GM12878 (cell line): ENCODE data around the gene SMARCD2. TPM values are rescaled to one million over a fixed set of nuclear protein-coding genes. Genes with fewer than 3 reads are reported as not detected.

Experiments
- ATAC-seq: fragments of 200-7000 bp; cut with Tn5 transposase; 3 replicates; pipeline ENCODE4 v1.9.1; 2020; ENCODE audit warnings: mild to moderate bottlenecking, moderate library complexity
- BruUV-seq: library from RNA; stranded (reverse); fragments of 400-500 nt; replicated peaks from 2 replicates; lab custom pipeline; 2021; lab: Mats Ljungman, UMichigan
- CTCF ChIA-PET: fragments of 300-600 bp; sonication (Branson Sonifier 250); formaldehyde crosslinking; extraction: SDS; loops from one replicate; lab custom pipeline; 2021; ENCODE audit warnings: inconsistent platforms; lab: Yijun Ruan, JAX
- POLR2A ChIA-PET: fragments of 350-600 bp; formaldehyde crosslinking; extraction: SDS; loops from one replicate; lab custom pipeline; 2021; ENCODE audit warnings: inconsistent platforms; lab: Charles Lee
- RAD21 ChIA-PET: fragments of 300-600 bp; sonication (Branson Sonifier 250); formaldehyde crosslinking; loops from one replicate; lab custom pipeline; 2023; ENCODE audit warnings: antibody characterized with exemption; ENCODE audit not compliant: unreplicated experiment; lab: Charles Lee
- SMC1A ChIA-PET: fragments of 300-600 bp; sonication (Branson Sonifier 250); formaldehyde crosslinking; loops from one replicate; lab custom pipeline; 2023; ENCODE audit not compliant: unreplicated experiment, uncharacterized antibody; lab: Charles Lee
- DNase-seq: peaks from one replicate; pipeline ENCODE4 v3.0.0-alpha.2; 2011; ENCODE audit warnings: low read depth, low spot score
- FAIRE-seq: peaks from 3 replicates; lab custom pipeline; 2011; peaks lifted over from hg19 to GRCh38; lab: Jason Lieb, UNC
- H2AFZ ChIP-seq: 2 replicates; pipeline ENCODE4 v1.6.0; 2011; ENCODE audit warnings: low read depth, low read length, control low read depth; ENCODE audit not compliant: control insufficient read depth
- H3K27ac ChIP-seq: 2 replicates; pipeline ENCODE4 v1.5.1; 2011; ENCODE audit warnings: control low read depth; ENCODE audit not compliant: control insufficient read depth, insufficient read depth
- H3K27me3 ChIP-seq, 2 experiments: replicated peaks in 1 of 2; 2 replicates each; pipeline versions ENCODE4 v1.6.0 to v1.6.1; 2011; ENCODE audit warnings: low read length in 1 of 2; ENCODE audit not compliant: control insufficient read depth in 2 of 2, insufficient read depth in 2 of 2
- H3K36me3 ChIP-seq, 2 experiments: 2 replicates each; pipeline ENCODE4 v1.5.1; 2011; ENCODE audit warnings: low read length in 1 of 2; ENCODE audit not compliant: control insufficient read depth in 2 of 2, insufficient read depth in 2 of 2
- H3K4me1 ChIP-seq: 2 replicates; pipeline ENCODE4 v1.6.1; 2011; ENCODE audit warnings: mild to moderate bottlenecking, low read length, moderate library complexity, mixed read lengths; ENCODE audit not compliant: control insufficient read depth, insufficient read depth
- H3K4me2 ChIP-seq: 2 replicates; pipeline ENCODE4 v1.6.0; 2011; ENCODE audit warnings: control low read depth; ENCODE audit not compliant: control insufficient read depth, insufficient read depth
- H3K4me3 ChIP-seq: fragments of 200-600 bp; sonication (generic); 2 replicates; pipeline ENCODE4 v1.5.1; 2016
- H3K79me2 ChIP-seq: 2 replicates; pipeline ENCODE4 v1.6.0; 2011; ENCODE audit warnings: low read length; ENCODE audit not compliant: control insufficient read depth, insufficient read depth
- H3K9ac ChIP-seq: 2 replicates; pipeline ENCODE4 v1.8.0; 2011; ENCODE audit warnings: low read length, control low read depth, mixed read lengths; ENCODE audit not compliant: control insufficient read depth, insufficient read depth
- H3K9me3 ChIP-seq: replicated peaks from 3 replicates; pipeline ENCODE4 v1.5.1; 2011; ENCODE audit warnings: mild to moderate bottlenecking, low read length; ENCODE audit not compliant: control insufficient read depth, insufficient read depth
- H4K20me1 ChIP-seq: 2 replicates; pipeline ENCODE4 v1.6.0; 2011; ENCODE audit not compliant: control insufficient read depth, insufficient read depth
- CTCF ChIP-seq, 3 experiments: IDR thresholded peaks in 2 of 3; conservative IDR thresholded peaks in 1 of 3; 2 replicates each; pipeline ENCODE4 v1.5.1; 2011; ENCODE audit warnings: low read depth in 3 of 3, low read length in 3 of 3, mild to moderate bottlenecking in 3 of 3, control low read depth in 2 of 3, moderate library complexity in 2 of 3, inconsistent platforms in 1 of 3, mixed read lengths in 1 of 3; ENCODE audit not compliant: control insufficient read depth in 2 of 3, insufficient read depth in 1 of 3; ENCODE audit errors: extremely low read depth in 1 of 3
- CUX1 ChIP-seq: IDR thresholded peaks from 2 replicates; pipeline ENCODE4 v1.6.1; 2012; ENCODE audit warnings: improper control_type of control experiment, low read depth, low read length; ENCODE audit not compliant: insufficient replicate concordance
- EGR1 ChIP-seq, 2 experiments: IDR thresholded peaks; 1 replicate in 1 of 2; 2 replicates in 1 of 2; pipeline ENCODE4 v1.6.1; 2011 to 2012; ENCODE audit warnings: low read depth in 2 of 2, low read length in 2 of 2, borderline replicate concordance in 1 of 2, mild to moderate bottlenecking in 1 of 2, moderate library complexity in 1 of 2
- EZH2 ChIP-seq: IDR thresholded peaks from 2 replicates; pipeline ENCODE4 v1.6.1; 2012; ENCODE audit warnings: low read depth, mild to moderate bottlenecking, control low read depth, inconsistent platforms, low read length, borderline replicate concordance; ENCODE audit not compliant: control insufficient read depth
- RELB ChIP-seq: fragments of 450-650 bp; IDR thresholded peaks from 2 replicates; pipeline ENCODE4 v1.6.1; 2017; ENCODE audit warnings: low read depth, mild to moderate bottlenecking, moderate library complexity
- RUNX3 ChIP-seq: IDR thresholded peaks from 2 replicates; pipeline ENCODE4 v1.6.1; 2012; ENCODE audit warnings: low read length, inconsistent platforms
- WGBS: methylation state at CpG from one replicate; pipeline ENCODE4 v1.1.6; 2016; ENCODE audit warnings: low lambda C conversion rate; ENCODE audit not compliant: insufficient replicate concordance, insufficient coverage; ENCODE audit errors: missing lambda C conversion rate; 5-methylcytosine and 5-hydroxymethylcytosine counted together
- in situ Hi-C: fragments of 300-500 bp; cut with MboI; formaldehyde crosslinking; loops from 9 replicates; pipeline ENCODE4 v1.14.3; 2018; ENCODE audit warnings: mixed read lengths
- intact Hi-C: fragments of 100-400 bp; cut with micrococcal nuclease; formaldehyde crosslinking; loops from one replicate; pipeline ENCODE4 v1.14.2; 2022; ENCODE audit not compliant: unreplicated experiment
- polyA plus RNA-seq, 11 experiments: library from polyadenylated mRNA; depleted of rRNA in 4 of 11; unstranded in 6 of 11; stranded (reverse) in 5 of 11; fragments of >200 nt; fragmentation: Nextera tagmentation in 4 of 11; fragmentation: Illumina TruSeq in 1 of 11; extraction: Ambion mirVana in 4 of 11; extraction: Trizol in 1 of 11; gene quantifications; 1 replicate in 1 of 11; 2 replicates in 10 of 11; pipeline versions ENCODE4 v1.2.1 to v1.2.3, GENCODE V29; 2011 to 2016; ENCODE audit warnings: inconsistent platforms in 2 of 11, missing spikeins in 2 of 11, low read depth in 1 of 11
- total RNA-seq, 4 experiments: library from RNA; depleted of rRNA in 3 of 4; stranded (reverse); fragments of >200 nt in 3 of 4; fragmentation: Illumina TruSeq in 1 of 4; extraction: Trizol in 1 of 4; gene quantifications; 2 replicates each; pipeline versions ENCODE4 v1.2.1 to v1.2.3, GENCODE V29; 2013 to 2021

The SMARCD2 gene
- total and polyA plus RNA-seq, 10 of the 15 experiments (the other 5 are each of a cell fraction or from before 2014, with no cell fraction given): 2.4 to 111 (median 63.6) TPM

GRCh38 chr17:63881935-63882601 is 39.6 kb upstream of the SMARCD2 start, which contains the start of gene GH2:
GH2 (minus strand) TSS chr17:63881944; CDS start chr17:63881801, 143 bp downstream.
- H4K20me1 ChIP-seq: no peaks in the 10 kb centered on the region
- no peaks in the 10 kb centered on the region for H3K4me1 ChIP-seq
- ChIA-PET SMC1A (interaction anchor here (1.4 kb wide), 1 partner anchor 252 kb away, joined by 3 read pairs; no protein-coding TSS in a partner anchor), RAD21 (no interaction called here), POLR2A (no interaction called here), CTCF (interaction anchor here (0.7 to 3.8 kb wide), 7 partner anchors 8 to 107 kb away, joined by 3 to 20 read pairs (median 6); partner anchors contain the start of gene DDX42)
- no peaks in the 10 kb centered on the region for H3K36me3 ChIP-seq
- TF ChIP-seq RUNX3 (peak; percentile 18; the same call in 1 of the 2 replicates), CTCF (IDR thresholded peaks at IDR 0.05 in 2 of 3, conservative IDR thresholded peaks at IDR 0.05 in 1 of 3; ENCODE audit: control insufficient read depth in 2 of 3, extremely low read depth in 1 of 3, insufficient read depth in 1 of 3, low read depth in 3 of 3, low read length in 3 of 3) (peak; percentile 69 to 84 (median 72)), CUX1 (no peak), RELB (no peak), EZH2 (no peak), EGR1 (IDR thresholded peaks at IDR 0.05; ENCODE audit: borderline replicate concordance in 1 of 2, low read depth in 2 of 2, low read length in 2 of 2) (peak in 1 of 2 experiments; percentile 4; a peak in 1 of 3 replicates)
- H3K27ac ChIP-seq: no peak within 1 kb of the TSS
- no peak within 1 kb of the TSS for H2AFZ ChIP-seq
- H3K27me3 ChIP-seq: no peaks in the 10 kb centered on the region
- WGBS: 30% methylated on average over 15 of the region's 15 CpGs
- in situ Hi-C loops (no loop called here), intact Hi-C loops (no loop called here)
- ATAC-seq (peak; percentile 95), DNase-seq (no peak), FAIRE-seq (no peak)
- H3K4me2 ChIP-seq: no peak within 1 kb of the TSS
- no peaks in the 10 kb centered on the region for H3K9me3 ChIP-seq
- BruUV-seq: no TSS peak
- H3K4me3 ChIP-seq: no peak within 1 kb of the TSS
- H3K9ac ChIP-seq: no peak within 1 kb of the TSS
- H3K79me2 ChIP-seq: no peaks in the 10 kb centered on the region
